HG03378 (cell line): ENCODE results near the gene SFTPA1.
"Not testable (repeated sequence)": the region's sequence is repeated elsewhere in the genome, so short reads cannot be mapped to it uniquely, and the experiment has no call there.

ENCODE experiments used
- ATAC-seq: cut with Tn5 transposase; IDR thresholded peaks from one replicate; pipeline ENCODE4 v1.9.1; 2021; ENCODE audit warnings: mild to moderate bottlenecking, moderate library complexity; ENCODE audit not compliant: unreplicated experiment

The SFTPA1 gene

GRCh38 chr10:79608505-79609375 is 2.0 kb upstream of the SFTPA1 start:
- no peak for ATAC-seq

- ATAC-seq: not testable (repeated sequence)
These were observed 646 bp downstream of the SFTPA1 start for GRCh38 chr10:79611193-79611976.

GRCh38 chr10:79615577-79615976 is 4.8 kb downstream of the SFTPA1 start:
- no peak for ATAC-seq

- no peak for ATAC-seq
These were observed 5.4 kb downstream of the SFTPA1 start for GRCh38 chr10:79616164-79616563.

GRCh38 chr10:79623663-79624062 is 12.9 kb downstream of the SFTPA1 start:
- not testable (repeated sequence) for ATAC-seq

GRCh38 chr10:79627075-79627474 is 16.3 kb downstream of the SFTPA1 start:
- ATAC-seq: no peak

- ATAC-seq: no peak
These were observed 17.3 kb downstream of the SFTPA1 start for GRCh38 chr10:79628083-79628482.

- ATAC-seq: no peak
These were observed 18.5 kb downstream of the SFTPA1 start for GRCh38 chr10:79628988-79629954.

- ATAC-seq: no peak
These were observed 19.2 kb downstream of the SFTPA1 start for GRCh38 chr10:79629955-79630327.

GRCh38 chr10:79636654-79637199 is 26.0 kb downstream of the SFTPA1 start:
- not testable (repeated sequence) for ATAC-seq

- no peak for ATAC-seq
These were observed 27.6 kb downstream of the SFTPA1 start for GRCh38 chr10:79638318-79638717.

- ATAC-seq: not testable (repeated sequence)
These were observed 42.0 kb downstream of the SFTPA1 start for GRCh38 chr10:79652695-79653094.

- not testable (repeated sequence) for ATAC-seq
These were observed 52.5 kb downstream of the SFTPA1 start for GRCh38 chr10:79663287-79663686.

GRCh38 chr10:79664686-79665085 is 53.9 kb downstream of the SFTPA1 start:
- not testable (repeated sequence) for ATAC-seq
